Kidney (tissue), 14 donors: Measurements from ENCODE around the gene PLCD1. TPM values are rescaled to one million over a fixed set of nuclear protein-coding genes. Genes with fewer than 3 reads are reported as not detected.
"Not testable (repeated sequence)": the region's sequence is repeated elsewhere in the genome, so short reads cannot be mapped to it uniquely, and the experiment has no call there.

ENCODE experiments used
- DNase-seq, 5 donors: peaks; one replicate each; pipeline ENCODE4 v3.0.0-alpha.2; 2013 to 2020
- FAIRE-seq: peaks from 2 replicates; lab custom pipeline; 2012; peaks lifted over from hg19 to GRCh38; lab: Jason Lieb, UNC
- H3K27ac ChIP-seq, 2 donors: one replicate each; pipeline ENCODE4 v1.7.0; 2013; ENCODE audit warnings: low read depth in 2 of 2, low read length in 2 of 2, inconsistent platforms in 1 of 2
- H3K27me3 ChIP-seq: one replicate; pipeline ENCODE4 v1.7.1; 2013; ENCODE audit warnings: low read length, inconsistent platforms; ENCODE audit not compliant: control insufficient read depth, insufficient read depth
- H3K36me3 ChIP-seq, 3 donors: one replicate each; pipeline versions ENCODE4 v1.7.0 to v1.7.1; 2013; ENCODE audit warnings: low read length in 3 of 3, control low read depth in 1 of 3, inconsistent platforms in 1 of 3; ENCODE audit not compliant: insufficient read depth in 3 of 3, control insufficient read depth in 2 of 3
- H3K4me1 ChIP-seq, 3 donors: one replicate each; pipeline versions ENCODE4 v1.7.0 to v1.7.1; 2013; ENCODE audit warnings: low read length in 3 of 3, inconsistent platforms in 1 of 3, low read depth in 1 of 3; ENCODE audit not compliant: control insufficient read depth in 2 of 3, insufficient read depth in 2 of 3
- H3K4me3 ChIP-seq, 3 donors: one replicate each; pipeline versions ENCODE4 v1.7.0 to v1.8.1; 2013; ENCODE audit warnings: low read length in 3 of 3, control low read depth in 1 of 3, inconsistent platforms in 1 of 3
- H3K9ac ChIP-seq, 3 donors: one replicate each; pipeline versions ENCODE4 v1.7.0 to v1.7.1; 2013; ENCODE audit warnings: low read length in 3 of 3, control low read depth in 1 of 3, inconsistent platforms in 1 of 3
- H3K9me3 ChIP-seq, 3 donors: one replicate each; pipeline versions ENCODE4 v1.7.0 to v1.7.1; 2013; ENCODE audit warnings: low read length in 3 of 3, control low read depth in 1 of 3, inconsistent platforms in 1 of 3; ENCODE audit not compliant: control insufficient read depth in 2 of 3, insufficient read depth in 1 of 3
- CTCF ChIP-seq: IDR thresholded peaks from 3 replicates; pipeline ENCODE4 v1.5.1; 2012; ENCODE audit warnings: mild to moderate bottlenecking, moderate library complexity, borderline replicate concordance; ENCODE audit not compliant: insufficient read depth; ENCODE audit errors: extremely low read depth
- intact Hi-C: fragments of 100-400 bp; cut with DNase I; formaldehyde crosslinking; loops from one replicate; pipeline ENCODE4 v1.11.1; 2022
- polyA plus RNA-seq: library from polyadenylated mRNA; stranded (reverse); fragments of 350-450 nt; fragmentation: Illumina TruSeq; extraction: RNeasy Lipid Tissue Mini Kit (QIAGEN cat#74804); gene quantifications from one replicate; pipeline ENCODE4 v1.2.3, GENCODE V29; 2014; ENCODE audit warnings: low read depth, low replicate concordance; ENCODE audit not compliant: insufficient read depth
- total RNA-seq: library from RNA; stranded (reverse); fragmentation: NEBNext Ultra II Directional; extraction: Animal tissue kit (Norgen Biotek cat#: 25700); gene quantifications from one replicate; pipeline ENCODE4 v1.2.1, GENCODE V29; 2021
- donor health status: control.
- donor health status: control.
- donor health status: control.
- donor health status: control.
- donor health status: control.
- donor health status: DM: yes; HTN: yes; CAD: no.
- donor health status: Normal renal cell carcinoma (clear cell type).

PLCD1 gene
- total and polyA plus RNA-seq, 2 donors from 2014 or later = 39.1 to 50.0 TPM

- no peak for FAIRE-seq
- Histone ChIP-seq H3K27me3 (no peaks in the 10 kb centered on the region), H3K36me3 (no peaks in the 10 kb centered on the region), H3K27ac (no peak overlapping the region), H3K4me1 (no peaks in the 10 kb centered on the region), H3K4me3 (no peak overlapping the region), H3K9me3 (no peaks in the 10 kb centered on the region), H3K9ac (no peak overlapping the region)
- DNase-seq = no peak
- TF ChIP-seq CTCF = no peak
- intact Hi-C loops = no loop called here
These were observed 29.7 kb upstream of the PLCD1 start for GRCh38 chr3:38059148-38059547.

- no peaks in the 10 kb centered on the region for H3K9me3 ChIP-seq
- H3K36me3 ChIP-seq = no peaks in the 10 kb centered on the region
- H3K27me3 ChIP-seq = no peaks in the 10 kb centered on the region
- no peak overlapping the region for H3K9ac ChIP-seq
- intact Hi-C loops = no loop called here
- no peaks in the 10 kb centered on the region for H3K4me1 ChIP-seq
- FAIRE-seq = no peak
- no peak overlapping the region for H3K4me3 ChIP-seq
- no peak for DNase-seq
- no peak for TF ChIP-seq CTCF
- H3K27ac ChIP-seq = no peak overlapping the region
These were observed 25.1 kb upstream of the PLCD1 start for GRCh38 chr3:38054499-38055001.

GRCh38 chr3:38053813-38054498 lies 24.5 kb upstream of the PLCD1 start:
- FAIRE-seq, H3K27ac ChIP-seq, H3K9ac ChIP-seq, H3K9me3 ChIP-seq, H3K36me3 ChIP-seq, DNase-seq, intact Hi-C loops, H3K4me1 ChIP-seq, H3K4me3 ChIP-seq, H3K27me3 ChIP-seq: not testable (repeated sequence)

- H3K36me3 ChIP-seq, H3K27me3 ChIP-seq, intact Hi-C loops, H3K9me3 ChIP-seq, H3K27ac ChIP-seq, H3K4me1 ChIP-seq, H3K9ac ChIP-seq, FAIRE-seq, H3K4me3 ChIP-seq, DNase-seq: not testable (repeated sequence)
These were observed 23.8 kb upstream of the PLCD1 start for GRCh38 chr3:38053286-38053685.
